Measurements from ENCODE around the gene PBXIP1. TPM values are rescaled to one million over a fixed set of nuclear protein-coding genes. Genes with fewer than 3 reads are reported as not detected.
A peak's percentile ranks its signal among the peaks of the same experiment; 100 is the strongest.

Gene PBXIP1
- total and polyA plus RNA-seq, 10 of the 15 experiments (the other 5 are each of a cell fraction or from before 2014, with no cell fraction given), result 0.63 to 25.6 (median 15.4) TPM

DNA sequence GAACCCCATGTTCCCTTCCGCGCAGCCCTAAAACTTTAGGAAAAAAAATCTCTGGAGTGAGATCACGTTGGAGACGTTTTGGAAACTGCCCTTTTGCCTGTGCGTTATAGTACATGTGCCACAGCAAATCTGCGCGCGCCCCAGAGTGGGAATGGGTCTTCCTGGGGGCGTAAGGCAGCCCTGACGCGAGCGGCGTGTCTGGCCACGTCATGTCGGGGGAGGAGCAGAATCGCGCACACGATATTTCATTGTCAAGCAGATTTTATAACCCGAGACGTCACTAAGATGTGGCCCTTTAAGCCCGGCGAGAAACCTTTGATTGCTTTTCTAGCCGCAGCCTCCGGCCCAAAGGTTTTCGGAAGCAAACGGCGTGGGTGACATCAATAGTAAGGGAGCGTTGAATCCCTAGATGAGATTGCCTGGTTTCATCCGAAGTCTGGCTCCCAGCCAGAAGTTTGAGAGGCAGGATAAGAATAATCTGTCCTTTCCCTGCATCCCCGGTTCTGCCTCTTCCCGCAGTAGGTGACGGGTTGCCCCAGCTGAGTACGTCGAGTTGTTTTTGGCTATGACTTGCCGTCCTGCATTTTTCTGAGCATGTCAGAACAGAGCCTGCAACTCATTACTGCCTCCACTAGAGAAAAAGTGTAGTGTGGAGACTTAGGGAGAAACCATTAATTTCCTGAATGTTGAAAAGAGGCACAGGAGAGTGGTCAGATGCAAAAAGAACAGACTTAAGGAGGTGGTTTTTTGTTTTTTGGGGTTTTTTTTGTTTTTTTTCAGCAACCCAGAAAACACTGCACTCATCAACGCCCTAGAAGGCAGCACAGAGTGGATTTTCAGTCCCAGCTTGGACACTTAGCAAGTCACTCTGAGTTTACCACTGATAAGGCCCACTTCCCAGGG lies 18.6 kb downstream of the PBXIP1 start (continued):
- TF ChIP-seq CBX3 (IDR thresholded peaks at IDR 0.05; ENCODE audit: borderline replicate concordance, low read depth), result no peak
- no peak for TF ChIP-seq STAT1 (conservative IDR thresholded peaks at IDR 0.05)
- no peak for TF ChIP-seq EZH2 (IDR thresholded peaks at IDR 0.05; ENCODE audit: borderline replicate concordance, control insufficient read depth, low read depth, low read length)
- peak; percentile 67; the same call in 1 of the 2 replicates for TF ChIP-seq NKRF (conservative IDR thresholded peaks at IDR 0.05)
- 0 out of 2 replicates have a peak, but pooled peaks have one; percentile 18 for TF ChIP-seq ASH2L (IDR thresholded peaks at IDR 0.05; ENCODE audit: borderline replicate concordance, low read depth)
- TF ChIP-seq MEF2A (IDR thresholded peaks at IDR 0.05; ENCODE audit: insufficient read depth, low read depth, low read length), result no peak
- TF ChIP-seq NFYA (IDR thresholded peaks at IDR 0.05; ENCODE audit: borderline replicate concordance, low read depth, low read length), result no peak
- no peak for TF ChIP-seq NRF1 (conservative IDR thresholded peaks at IDR 0.05; ENCODE audit: low read depth, low read length)
- TF ChIP-seq SIN3A (IDR thresholded peaks at IDR 0.05; ENCODE audit: low read depth, low read length), result no peak; the same call in 1 of the 2 replicates
- no peak for TF ChIP-seq ZNF274 (IDR thresholded peaks at IDR 0.05; ENCODE audit: insufficient read depth, insufficient read length)
- no peak for TF ChIP-seq FOS (IDR thresholded peaks at IDR 0.05; ENCODE audit: borderline replicate concordance, extremely low read depth, insufficient read length)
- TF ChIP-seq MXI1 (IDR thresholded peaks at IDR 0.05; ENCODE audit: low read depth, low read length), result peak; percentile 21
- 0 out of 2 replicates have a peak, but pooled peaks have one; percentile 10 for TF ChIP-seq RAD21 (IDR thresholded peaks at IDR 0.05; ENCODE audit: insufficient read depth, low read depth, low read length)
- peak; percentile 96 for TF ChIP-seq CREM (IDR thresholded peaks at IDR 0.05; ENCODE audit: low read depth)
- 0 out of 2 replicates have a peak, but pooled peaks have one; percentile 18 for TF ChIP-seq TBL1XR1 (IDR thresholded peaks at IDR 0.05; ENCODE audit: low read depth, low read length)
- TF ChIP-seq, protein P1, sequence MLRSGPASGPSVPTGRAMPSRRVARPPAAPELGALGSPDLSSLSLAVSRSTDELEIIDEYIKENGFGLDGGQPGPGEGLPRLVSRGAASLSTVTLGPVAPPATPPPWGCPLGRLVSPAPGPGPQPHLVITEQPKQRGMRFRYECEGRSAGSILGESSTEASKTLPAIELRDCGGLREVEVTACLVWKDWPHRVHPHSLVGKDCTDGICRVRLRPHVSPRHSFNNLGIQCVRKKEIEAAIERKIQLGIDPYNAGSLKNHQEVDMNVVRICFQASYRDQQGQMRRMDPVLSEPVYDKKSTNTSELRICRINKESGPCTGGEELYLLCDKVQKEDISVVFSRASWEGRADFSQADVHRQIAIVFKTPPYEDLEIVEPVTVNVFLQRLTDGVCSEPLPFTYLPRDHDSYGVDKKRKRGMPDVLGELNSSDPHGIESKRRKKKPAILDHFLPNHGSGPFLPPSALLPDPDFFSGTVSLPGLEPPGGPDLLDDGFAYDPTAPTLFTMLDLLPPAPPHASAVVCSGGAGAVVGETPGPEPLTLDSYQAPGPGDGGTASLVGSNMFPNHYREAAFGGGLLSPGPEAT (IDR thresholded peaks at IDR 0.05; ENCODE audit: low read depth), result peak; percentile 97
- TF ChIP-seq POLR2AphosphoS2 (IDR thresholded peaks at IDR 0.05; ENCODE audit: low read depth, low read length), result no peak; the same call in 1 of the 2 replicates
- TF ChIP-seq SRF (IDR thresholded peaks at IDR 0.05; ENCODE audit: low read depth in 2 of 2, low read length in 2 of 2), result no peak
- no peak for TF ChIP-seq HCFC1 (IDR thresholded peaks at IDR 0.05; ENCODE audit: low read length)
- no peak for TF ChIP-seq DPF2 (IDR thresholded peaks at IDR 0.05)
- no peak for TF ChIP-seq HDAC2 (IDR thresholded peaks at IDR 0.05)
- no peak; the same call in 1 of the 2 replicates for TF ChIP-seq SMARCA5 (IDR thresholded peaks at IDR 0.05)
- no peak for TF ChIP-seq GABPA (IDR thresholded peaks at IDR 0.05; ENCODE audit: low read depth)
- peak; percentile 71; the same call in 1 of the 2 replicates for TF ChIP-seq POLR2AphosphoS5 (IDR thresholded peaks at IDR 0.05; ENCODE audit: low read length)
- peak; percentile 6 to 18 (median 9); a peak in 2 of 6 replicates for TF ChIP-seq CTCF (IDR thresholded peaks at IDR 0.05 in 2 of 3, conservative IDR thresholded peaks at IDR 0.05 in 1 of 3; ENCODE audit: control insufficient read depth in 2 of 3, extremely low read depth in 1 of 3, insufficient read depth in 1 of 3, low read depth in 3 of 3, low read length in 3 of 3)
